KMS-11 (cell line): Measurements from ENCODE around the gene RABAC1.

ENCODE experiments used
- H2AFZ ChIP-seq: fragments of 200-600 bp; sonication (generic); 2 replicates; pipeline ENCODE4 v1.6.1; 2016; ENCODE audit warnings: antibody characterized with exemption, mixed run types, low read depth
- H3K27ac ChIP-seq: fragments of 200-600 bp; sonication (generic); 2 replicates; pipeline ENCODE4 v1.6.1; 2016; ENCODE audit warnings: mild to moderate bottlenecking, mixed run types
- H3K27me3 ChIP-seq: fragments of 200-600 bp; sonication (generic); 2 replicates; pipeline ENCODE4 v1.6.1; 2017; ENCODE audit warnings: mild to moderate bottlenecking, low read depth, mixed run types, moderate library complexity; ENCODE audit not compliant: insufficient read depth
- H3K36me3 ChIP-seq: fragments of 200-600 bp; sonication (generic); 2 replicates; pipeline ENCODE4 v1.6.1; 2017; ENCODE audit warnings: mild to moderate bottlenecking, mixed run types; ENCODE audit not compliant: insufficient read depth
- H3K4me1 ChIP-seq: fragments of 200-600 bp; sonication (generic); 2 replicates; pipeline ENCODE4 v1.6.1; 2016; ENCODE audit warnings: mild to moderate bottlenecking, low read depth, mixed run types; ENCODE audit not compliant: poor library complexity, severe bottlenecking
- H3K4me2 ChIP-seq: fragments of 200-600 bp; sonication (generic); 2 replicates; pipeline ENCODE4 v1.7.0; 2016; ENCODE audit warnings: mild to moderate bottlenecking, mixed run types
- H3K4me3 ChIP-seq: fragments of 200-600 bp; sonication (generic); IDR thresholded peaks from 2 replicates; pipeline ENCODE4 v1.6.1; 2017; ENCODE audit warnings: low read depth, low read length, mixed read lengths; ENCODE audit not compliant: insufficient read depth
- H3K79me2 ChIP-seq: fragments of 200-600 bp; sonication (generic); 2 replicates; pipeline ENCODE4 v1.6.1; 2016; ENCODE audit warnings: low read depth, mixed run types; ENCODE audit not compliant: insufficient read depth
- H3K9ac ChIP-seq: fragments of 200-600 bp; sonication (generic); 2 replicates; pipeline ENCODE4 v1.6.1; 2016; ENCODE audit warnings: mild to moderate bottlenecking, mixed run types
- H4K20me1 ChIP-seq: fragments of 200-600 bp; sonication (generic); 2 replicates; pipeline ENCODE4 v1.6.1; 2016; ENCODE audit warnings: mild to moderate bottlenecking, mixed run types; ENCODE audit not compliant: insufficient read depth
- TF ChIP-seq, protein P1 (sequence below): fragments of 200-600 bp; sonication (generic); conservative IDR thresholded peaks from 2 replicates; pipeline ENCODE4 v1.6.1; 2017; ENCODE audit warnings: low read depth, mild to moderate bottlenecking, antibody characterized with exemption, low read length, moderate library complexity, mixed read lengths

RABAC1 gene

DNA sequence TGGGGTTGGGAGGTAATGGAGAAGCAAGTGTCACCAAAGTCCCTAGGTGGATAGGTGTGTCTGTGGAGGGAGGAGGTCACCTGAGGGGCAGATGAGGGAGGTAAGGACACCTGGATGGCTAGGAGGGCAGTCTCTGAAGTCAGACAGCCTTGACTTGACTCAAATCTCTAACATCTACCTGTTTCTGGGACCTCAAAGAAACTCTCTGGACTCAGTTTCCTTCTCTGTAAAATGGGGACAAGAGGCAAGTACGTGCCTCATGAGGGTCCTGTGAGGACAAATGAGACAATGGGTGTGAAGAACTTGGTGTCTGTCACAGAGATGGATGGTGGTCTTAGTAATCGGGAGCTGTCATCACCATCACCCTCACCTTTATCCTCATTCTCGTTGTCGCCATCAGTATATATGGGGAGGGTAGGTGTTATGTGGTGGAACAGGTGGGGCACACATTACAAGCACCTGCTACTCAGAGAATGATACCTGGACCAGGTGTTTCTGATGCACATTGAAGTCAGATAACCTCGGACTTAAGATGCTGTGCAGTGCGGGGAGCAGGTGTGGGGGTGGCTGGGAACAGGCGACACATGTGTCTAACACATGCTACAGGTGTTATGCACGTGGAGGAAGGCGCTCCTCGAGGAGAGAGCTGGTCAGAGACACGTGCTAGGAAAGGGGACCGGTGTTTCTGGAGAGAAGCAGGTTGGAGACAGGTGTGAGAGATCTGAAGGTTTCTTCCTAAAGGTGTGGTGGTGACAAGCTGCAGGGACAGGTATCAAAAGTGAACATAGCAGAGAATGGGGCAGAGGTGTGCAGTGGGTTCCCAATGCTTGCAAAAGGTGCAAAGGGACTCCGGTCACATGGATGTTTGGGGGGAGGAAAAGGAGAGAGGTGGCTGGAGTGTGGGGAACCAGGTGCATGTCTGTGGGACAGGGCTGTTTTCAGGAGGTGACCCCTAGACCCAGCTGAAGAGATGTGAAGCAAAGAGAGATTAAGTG, 34.7 kb downstream of the RABAC1 start:
- TF ChIP-seq, protein P1, sequence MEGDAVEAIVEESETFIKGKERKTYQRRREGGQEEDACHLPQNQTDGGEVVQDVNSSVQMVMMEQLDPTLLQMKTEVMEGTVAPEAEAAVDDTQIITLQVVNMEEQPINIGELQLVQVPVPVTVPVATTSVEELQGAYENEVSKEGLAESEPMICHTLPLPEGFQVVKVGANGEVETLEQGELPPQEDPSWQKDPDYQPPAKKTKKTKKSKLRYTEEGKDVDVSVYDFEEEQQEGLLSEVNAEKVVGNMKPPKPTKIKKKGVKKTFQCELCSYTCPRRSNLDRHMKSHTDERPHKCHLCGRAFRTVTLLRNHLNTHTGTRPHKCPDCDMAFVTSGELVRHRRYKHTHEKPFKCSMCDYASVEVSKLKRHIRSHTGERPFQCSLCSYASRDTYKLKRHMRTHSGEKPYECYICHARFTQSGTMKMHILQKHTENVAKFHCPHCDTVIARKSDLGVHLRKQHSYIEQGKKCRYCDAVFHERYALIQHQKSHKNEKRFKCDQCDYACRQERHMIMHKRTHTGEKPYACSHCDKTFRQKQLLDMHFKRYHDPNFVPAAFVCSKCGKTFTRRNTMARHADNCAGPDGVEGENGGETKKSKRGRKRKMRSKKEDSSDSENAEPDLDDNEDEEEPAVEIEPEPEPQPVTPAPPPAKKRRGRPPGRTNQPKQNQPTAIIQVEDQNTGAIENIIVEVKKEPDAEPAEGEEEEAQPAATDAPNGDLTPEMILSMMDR: no peak
- no peaks in the 10 kb centered on the region for H3K79me2 ChIP-seq
- H2AFZ ChIP-seq: no peak overlapping the region
- H3K9ac ChIP-seq: no peak overlapping the region
- H3K4me3 ChIP-seq: no peak overlapping the region
- H3K27ac ChIP-seq: no peak overlapping the region
- no peaks in the 10 kb centered on the region for H3K4me1 ChIP-seq
- no peaks in the 10 kb centered on the region for H4K20me1 ChIP-seq
- no peaks in the 10 kb centered on the region for H3K36me3 ChIP-seq
- H3K27me3 ChIP-seq: peaks cover 87% of the 10 kb centered on the region
- no peak overlapping the region for H3K4me2 ChIP-seq

DNA sequence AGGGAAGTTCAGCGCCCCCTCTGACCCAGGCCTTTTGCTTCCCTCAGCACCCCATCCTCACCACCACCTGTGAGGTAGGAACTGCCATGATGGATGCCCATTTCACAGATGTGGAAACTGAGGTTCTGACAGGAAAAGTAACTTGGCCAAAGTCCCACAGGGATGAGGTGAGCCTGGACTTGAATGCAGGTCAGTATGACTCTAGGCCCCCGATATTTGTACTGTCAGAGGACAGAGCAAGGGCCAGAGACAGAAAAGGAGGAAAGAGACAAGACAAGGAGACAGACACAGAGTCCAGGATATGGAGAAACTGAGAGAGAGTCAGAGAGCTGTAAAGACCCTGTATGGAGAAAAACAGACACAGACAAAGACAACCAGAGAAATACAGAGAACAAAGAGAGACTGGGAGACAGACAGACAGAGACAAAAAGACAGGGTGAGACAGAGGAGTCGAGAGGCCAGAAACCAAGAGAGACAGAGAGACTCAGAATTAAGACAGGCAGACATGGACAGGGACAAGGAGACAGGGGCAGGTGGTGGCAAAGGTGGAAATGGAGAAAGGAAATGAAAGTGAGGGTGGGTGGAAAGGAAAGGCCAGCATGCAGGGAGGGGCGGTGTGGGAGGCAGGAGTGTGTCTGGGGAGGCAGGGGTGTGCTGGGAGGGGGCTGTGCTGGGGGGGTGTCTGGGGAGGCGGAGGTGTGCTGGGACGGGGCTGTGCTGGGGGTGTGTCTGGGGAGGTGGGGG, 35.9 kb downstream of the RABAC1 start:
- no peak overlapping the region for H3K27ac ChIP-seq
- peaks cover 76% of the 10 kb centered on the region for H3K27me3 ChIP-seq
- H3K4me1 ChIP-seq: no peaks in the 10 kb centered on the region
- H2AFZ ChIP-seq: no peak overlapping the region
- no peaks in the 10 kb centered on the region for H3K36me3 ChIP-seq
- H3K4me2 ChIP-seq: no peak overlapping the region
- no peaks in the 10 kb centered on the region for H3K79me2 ChIP-seq
- TF ChIP-seq, protein P1: no peak
- no peaks in the 10 kb centered on the region for H4K20me1 ChIP-seq
- no peak overlapping the region for H3K9ac ChIP-seq
- no peak overlapping the region for H3K4me3 ChIP-seq

DNA sequence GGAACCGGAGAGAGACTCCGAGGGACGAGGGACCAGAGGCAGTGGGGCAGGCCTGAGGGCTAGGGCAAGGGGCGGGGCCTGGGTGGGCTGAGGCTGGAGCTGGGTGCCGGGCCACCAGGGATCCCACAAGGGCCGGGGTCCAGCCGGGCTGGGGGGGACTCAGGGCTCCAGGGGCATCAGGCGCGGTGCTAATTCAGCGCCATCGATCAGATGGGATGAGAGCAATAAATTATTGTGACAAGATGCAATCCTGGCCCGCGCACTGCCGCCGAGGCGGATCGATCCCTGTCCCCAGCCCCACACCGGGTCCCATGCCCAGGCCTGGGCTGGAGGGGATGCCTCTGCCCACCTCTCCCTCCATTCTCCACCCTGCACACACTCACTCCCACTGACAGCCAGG, 36.5 kb downstream of the RABAC1 start:
- H3K4me2 ChIP-seq: no peak overlapping the region
- H2AFZ ChIP-seq: no peak overlapping the region
- no peak overlapping the region for H3K4me3 ChIP-seq
- H3K4me1 ChIP-seq: no peaks in the 10 kb centered on the region
- H3K36me3 ChIP-seq: no peaks in the 10 kb centered on the region
- TF ChIP-seq, protein P1: no peak
- H3K79me2 ChIP-seq: no peaks in the 10 kb centered on the region
- H3K27me3 ChIP-seq: peaks cover 71% of the 10 kb centered on the region
- H3K9ac ChIP-seq: no peak overlapping the region
- H4K20me1 ChIP-seq: no peaks in the 10 kb centered on the region
- H3K27ac ChIP-seq: no peak overlapping the region

DNA sequence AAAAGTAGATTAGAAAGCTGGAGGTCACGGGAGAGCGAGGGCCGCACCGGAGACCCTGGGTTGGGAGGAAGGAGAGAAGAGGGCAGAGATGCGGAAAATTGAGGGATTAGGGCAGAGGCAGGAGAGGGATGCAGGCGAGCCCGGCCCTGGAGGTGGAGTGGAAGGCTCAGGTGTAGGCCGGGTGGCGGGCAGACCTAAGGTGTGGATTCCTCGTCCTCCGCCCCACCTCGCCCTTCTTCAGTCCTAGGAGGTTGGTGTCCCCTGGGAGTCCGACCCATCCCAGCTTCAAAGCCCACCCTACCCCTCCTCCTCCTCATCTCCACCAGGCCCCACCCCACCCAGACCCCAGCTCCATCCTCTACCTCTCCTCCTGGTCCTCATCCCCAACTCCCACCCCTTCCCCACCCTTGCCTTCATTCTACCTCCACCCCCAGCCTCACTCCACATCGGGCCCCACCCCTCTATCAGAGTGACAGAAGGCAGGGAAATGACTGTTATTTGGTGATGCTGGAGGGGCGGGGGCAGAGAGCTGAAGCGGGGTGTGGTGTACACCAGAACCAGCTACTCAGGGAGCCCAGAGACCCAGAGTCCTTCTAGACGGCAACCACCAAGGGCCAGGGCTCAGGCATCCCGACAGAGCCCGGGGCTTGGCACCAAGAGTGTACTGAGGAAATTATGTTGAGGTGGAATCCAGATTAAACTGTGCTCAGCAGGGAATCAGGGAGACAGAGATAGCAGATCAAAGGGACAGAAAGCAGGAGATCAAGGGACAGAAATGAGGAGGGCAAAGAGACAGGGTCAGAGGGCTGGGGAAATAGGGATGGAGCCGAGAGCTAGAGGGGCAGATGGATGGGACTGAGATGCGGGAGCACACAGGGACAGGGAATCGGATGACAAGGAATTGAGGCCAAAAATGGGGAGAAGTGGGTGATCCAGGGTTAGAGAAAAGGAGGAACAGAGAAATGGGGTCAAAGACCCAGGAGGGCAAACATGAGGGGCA, 37.2 kb downstream of the RABAC1 start:
- peaks cover 68% of the 10 kb centered on the region for H3K27me3 ChIP-seq
- H3K9ac ChIP-seq: no peak overlapping the region
- no peaks in the 10 kb centered on the region for H3K36me3 ChIP-seq
- no peaks in the 10 kb centered on the region for H3K4me1 ChIP-seq
- no peaks in the 10 kb centered on the region for H3K79me2 ChIP-seq
- H4K20me1 ChIP-seq: no peaks in the 10 kb centered on the region
- H2AFZ ChIP-seq: no peak overlapping the region
- TF ChIP-seq, protein P1: no peak
- H3K4me3 ChIP-seq: no peak overlapping the region
- no peak overlapping the region for H3K27ac ChIP-seq
- no peak overlapping the region for H3K4me2 ChIP-seq
